Adrenal gland (tissue), 5 donors: ENCODE data around the gene COL1A2.

Source experiments
- POLR2A ChIP-seq, 2 donors: fragments of 450-650 bp; IDR thresholded peaks; one replicate each; pipeline ENCODE4 v1.6.1; 2017; ENCODE audit warnings: antibody characterized with exemption in 2 of 2, mild to moderate bottlenecking in 2 of 2, moderate library complexity in 1 of 2
- TF ChIP-seq, protein P1 (sequence below), 6 experiments: fragments of 450-650 bp in 4 of 6; fragments of 200-600 bp in 2 of 6; sonication (generic) in 1 of 6; IDR thresholded peaks; 1 replicate in 5 of 6; 2 replicates in 1 of 6; pipeline versions ENCODE4 v1.5.1 to v1.8.0; 2016 to 2021; ENCODE audit warnings: antibody characterized with exemption in 6 of 6, mild to moderate bottlenecking in 2 of 6, moderate library complexity in 1 of 6
- donor health status: DM: no; HTN: no; CAD: no.

DNA sequence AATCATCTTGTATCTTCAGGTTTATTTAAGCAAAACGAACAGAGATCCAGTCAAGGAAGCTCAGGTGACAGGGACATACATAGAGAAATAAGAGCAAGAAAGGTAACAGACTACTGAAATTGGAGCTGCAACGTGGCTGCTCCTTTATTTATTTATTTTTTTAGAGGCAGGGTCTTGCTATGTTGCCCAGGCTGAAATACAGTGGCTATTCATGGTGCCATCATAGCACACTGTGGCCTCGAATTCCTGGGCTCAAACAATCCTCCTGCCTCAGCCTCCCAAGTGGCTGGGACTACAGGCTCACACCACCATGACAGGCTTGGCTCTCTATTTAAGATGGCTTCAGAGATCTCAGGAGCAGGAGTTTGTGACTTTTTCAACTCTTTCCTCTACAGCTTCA, 46.4 kb downstream of the COL1A2 start:
- no peak for TF ChIP-seq POLR2A (IDR thresholded peaks at IDR 0.05)
- TF ChIP-seq, protein P1, sequence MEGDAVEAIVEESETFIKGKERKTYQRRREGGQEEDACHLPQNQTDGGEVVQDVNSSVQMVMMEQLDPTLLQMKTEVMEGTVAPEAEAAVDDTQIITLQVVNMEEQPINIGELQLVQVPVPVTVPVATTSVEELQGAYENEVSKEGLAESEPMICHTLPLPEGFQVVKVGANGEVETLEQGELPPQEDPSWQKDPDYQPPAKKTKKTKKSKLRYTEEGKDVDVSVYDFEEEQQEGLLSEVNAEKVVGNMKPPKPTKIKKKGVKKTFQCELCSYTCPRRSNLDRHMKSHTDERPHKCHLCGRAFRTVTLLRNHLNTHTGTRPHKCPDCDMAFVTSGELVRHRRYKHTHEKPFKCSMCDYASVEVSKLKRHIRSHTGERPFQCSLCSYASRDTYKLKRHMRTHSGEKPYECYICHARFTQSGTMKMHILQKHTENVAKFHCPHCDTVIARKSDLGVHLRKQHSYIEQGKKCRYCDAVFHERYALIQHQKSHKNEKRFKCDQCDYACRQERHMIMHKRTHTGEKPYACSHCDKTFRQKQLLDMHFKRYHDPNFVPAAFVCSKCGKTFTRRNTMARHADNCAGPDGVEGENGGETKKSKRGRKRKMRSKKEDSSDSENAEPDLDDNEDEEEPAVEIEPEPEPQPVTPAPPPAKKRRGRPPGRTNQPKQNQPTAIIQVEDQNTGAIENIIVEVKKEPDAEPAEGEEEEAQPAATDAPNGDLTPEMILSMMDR (IDR thresholded peaks at IDR 0.05), result no peak
